ENCODE data around the gene ANKRD39.

Gene ANKRD39

DNA sequence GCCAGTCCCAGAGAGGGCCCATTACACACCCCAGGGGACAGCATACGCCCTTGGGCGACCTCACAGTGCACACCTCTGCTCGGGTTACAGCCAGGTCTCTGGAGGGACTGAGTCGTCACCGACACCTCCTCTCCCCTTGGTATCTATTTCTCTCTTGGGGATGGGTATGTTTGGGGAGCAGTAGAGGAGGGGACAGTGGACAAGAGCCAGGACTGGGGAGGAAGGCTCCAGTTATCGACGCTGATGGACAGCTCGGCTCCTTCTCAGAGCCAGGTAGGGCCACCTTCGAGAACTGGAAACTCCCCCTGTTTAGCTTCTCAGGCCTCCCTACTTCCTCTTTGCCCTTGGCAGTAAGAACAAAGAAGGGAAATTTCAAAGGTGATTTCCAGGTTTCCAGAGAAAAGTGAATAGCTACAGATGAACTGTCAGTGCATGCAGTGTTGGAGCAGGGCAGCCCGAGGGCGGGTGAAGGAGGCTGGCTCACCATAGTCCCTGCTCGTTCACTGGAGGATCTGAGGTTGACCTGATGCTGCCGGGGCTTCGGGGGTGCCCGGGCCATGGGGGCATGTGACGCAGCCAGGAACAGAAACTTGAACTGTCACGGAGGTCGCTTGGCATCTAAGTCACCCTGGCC, 16.5 kb upstream of the ANKRD39 start:
- TF ChIP-seq, protein P1, sequence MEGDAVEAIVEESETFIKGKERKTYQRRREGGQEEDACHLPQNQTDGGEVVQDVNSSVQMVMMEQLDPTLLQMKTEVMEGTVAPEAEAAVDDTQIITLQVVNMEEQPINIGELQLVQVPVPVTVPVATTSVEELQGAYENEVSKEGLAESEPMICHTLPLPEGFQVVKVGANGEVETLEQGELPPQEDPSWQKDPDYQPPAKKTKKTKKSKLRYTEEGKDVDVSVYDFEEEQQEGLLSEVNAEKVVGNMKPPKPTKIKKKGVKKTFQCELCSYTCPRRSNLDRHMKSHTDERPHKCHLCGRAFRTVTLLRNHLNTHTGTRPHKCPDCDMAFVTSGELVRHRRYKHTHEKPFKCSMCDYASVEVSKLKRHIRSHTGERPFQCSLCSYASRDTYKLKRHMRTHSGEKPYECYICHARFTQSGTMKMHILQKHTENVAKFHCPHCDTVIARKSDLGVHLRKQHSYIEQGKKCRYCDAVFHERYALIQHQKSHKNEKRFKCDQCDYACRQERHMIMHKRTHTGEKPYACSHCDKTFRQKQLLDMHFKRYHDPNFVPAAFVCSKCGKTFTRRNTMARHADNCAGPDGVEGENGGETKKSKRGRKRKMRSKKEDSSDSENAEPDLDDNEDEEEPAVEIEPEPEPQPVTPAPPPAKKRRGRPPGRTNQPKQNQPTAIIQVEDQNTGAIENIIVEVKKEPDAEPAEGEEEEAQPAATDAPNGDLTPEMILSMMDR (conservative IDR thresholded peaks at IDR 0.05), result no peak
- H3K27ac ChIP-seq, result no peak overlapping the region

DNA sequence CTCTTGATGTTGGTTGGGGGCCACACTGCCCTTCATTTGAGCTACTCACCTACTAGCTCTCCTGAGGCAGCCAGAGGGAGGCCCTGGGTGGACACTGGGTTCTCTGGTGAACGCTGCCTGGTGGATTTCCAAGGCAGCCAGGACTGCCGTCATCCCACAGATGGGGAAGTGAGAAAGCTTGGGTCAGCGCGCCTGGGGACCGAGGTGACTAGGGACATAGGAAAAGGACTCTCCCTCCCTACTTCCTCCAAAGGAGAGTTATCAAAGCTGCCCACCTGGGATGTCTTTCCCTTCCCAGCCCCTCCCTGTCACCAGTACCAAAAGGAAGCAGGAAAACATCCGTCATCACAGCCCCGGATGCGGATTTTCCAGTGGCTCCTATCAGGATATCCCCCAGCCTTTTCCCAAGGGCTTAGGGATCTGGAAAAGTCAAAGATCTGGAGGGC, 15.9 kb upstream of the ANKRD39 start:
- TF ChIP-seq, protein P1 (conservative IDR thresholded peaks at IDR 0.05), result no peak
- no peak overlapping the region for H3K27ac ChIP-seq

DNA sequence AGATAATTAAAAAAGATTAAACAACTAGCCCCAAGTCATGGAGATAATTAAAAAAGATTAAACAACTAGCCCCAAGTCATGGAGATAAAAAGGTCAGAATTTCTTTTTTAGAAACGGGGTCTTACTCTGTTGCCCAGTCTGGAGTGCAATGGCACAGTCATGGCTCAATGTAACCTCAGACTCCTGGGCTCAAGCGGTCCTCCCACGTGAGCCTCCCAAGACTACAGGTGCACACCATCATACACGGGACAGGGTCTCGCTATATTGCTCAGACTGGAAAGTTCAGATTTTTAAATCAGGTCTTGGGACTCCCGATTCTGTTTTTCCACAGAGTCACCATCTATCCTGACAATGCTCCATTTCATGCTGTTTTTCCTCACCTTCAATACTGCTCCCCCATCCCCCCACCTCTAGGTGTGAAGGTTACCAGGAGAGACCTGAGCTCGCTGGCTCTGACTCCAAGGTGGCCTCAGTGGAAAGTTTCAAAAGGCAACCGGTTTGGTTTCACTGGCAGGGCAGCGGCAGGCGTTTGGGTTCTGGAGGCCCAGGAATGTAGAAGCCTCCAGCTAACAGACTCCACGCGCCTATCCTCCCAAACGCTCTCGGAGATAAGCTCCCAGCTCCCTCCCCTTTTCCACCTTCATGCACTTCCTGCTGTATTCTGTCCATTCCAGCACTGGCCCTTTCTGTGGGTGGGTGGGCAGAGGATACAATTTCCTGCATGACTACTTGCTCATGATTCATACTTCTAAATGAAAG, 15.0 kb upstream of the ANKRD39 start:
- TF ChIP-seq, protein P1 (conservative IDR thresholded peaks at IDR 0.05), result no peak
- no peak overlapping the region for H3K27ac ChIP-seq

DNA sequence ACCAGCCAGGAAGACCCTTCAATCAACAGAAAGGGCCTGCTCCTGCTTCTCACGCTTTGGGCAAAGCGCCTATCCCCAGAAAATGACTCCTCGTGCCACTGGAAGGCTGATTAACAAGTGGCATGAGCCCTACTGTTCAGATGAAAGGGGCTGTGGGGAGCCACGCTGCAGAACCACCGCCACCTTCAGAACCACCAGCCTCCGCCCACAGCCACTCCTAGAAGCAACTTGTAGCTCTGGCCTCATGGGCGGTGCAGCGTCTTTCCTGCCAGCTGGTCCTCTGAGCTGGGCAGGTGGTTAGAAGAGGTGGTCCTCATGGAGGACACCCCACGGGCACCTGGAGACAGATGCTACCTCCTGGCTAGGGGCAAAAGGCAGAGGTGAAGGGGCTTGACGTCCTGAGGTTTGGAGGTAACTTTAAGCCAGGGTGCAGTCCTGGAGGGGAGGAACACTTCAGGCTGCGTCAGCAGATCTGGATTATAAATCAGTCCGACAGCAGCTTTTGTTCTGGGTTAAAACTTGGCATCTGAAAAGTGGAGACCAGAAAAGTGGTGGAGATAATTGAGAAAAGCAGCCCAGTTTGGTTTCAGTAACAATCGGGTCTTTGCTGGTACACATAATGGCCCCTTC, 12.9 kb upstream of the ANKRD39 start:
- TF ChIP-seq, protein P1 (conservative IDR thresholded peaks at IDR 0.05), result no peak
- peak overlapping the region; percentile 95 for H3K27ac ChIP-seq

DNA sequence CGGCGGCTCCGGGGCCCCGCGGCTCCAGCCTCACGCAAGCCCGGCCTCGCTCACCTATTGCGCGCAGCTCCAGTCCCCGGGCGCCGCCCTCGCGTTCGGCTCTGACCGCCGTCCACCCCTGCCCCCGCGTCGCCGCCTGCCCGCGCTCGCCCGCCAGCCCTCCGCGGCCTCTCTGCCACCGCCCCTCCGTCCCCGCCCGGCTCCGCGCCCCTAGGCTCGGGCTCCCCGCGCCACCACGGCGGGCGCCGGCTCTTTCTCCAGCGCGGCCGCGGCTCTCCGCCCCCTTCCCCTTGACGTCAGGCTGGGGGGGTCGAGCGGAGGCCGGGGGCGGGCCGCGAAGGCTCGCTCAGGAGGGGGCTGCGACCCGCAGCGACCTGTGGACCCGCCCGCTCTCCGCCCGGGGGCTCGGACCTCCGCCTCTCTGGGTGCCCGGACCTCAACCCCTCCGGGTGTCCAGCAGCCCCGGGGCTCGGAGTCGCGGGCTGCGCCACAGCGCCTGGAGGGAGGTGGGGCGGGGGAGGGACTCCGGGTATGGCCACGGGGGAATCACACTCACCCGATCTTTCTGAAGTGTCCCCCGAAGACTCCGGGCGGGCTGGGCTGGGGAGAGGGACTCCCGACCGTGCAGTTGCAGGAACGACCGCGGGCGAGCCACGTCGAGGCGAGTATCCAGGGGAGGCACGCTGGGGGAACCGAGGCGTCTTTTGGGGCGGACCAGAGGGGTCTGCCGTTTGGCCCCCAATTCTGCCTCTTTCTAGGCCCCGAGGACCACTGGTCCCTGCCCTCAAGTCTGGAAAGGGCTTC, 12.2 kb upstream of the ANKRD39 start, which contains the start of gene SEMA4C:
Gene SEMA4C (minus strand): TSS at position 259 of the 804 bp plus-strand sequence. CDS start 2,194 bp downstream, outside the sequence.
- H3K27ac ChIP-seq, result peak within 1 kb of the TSS; percentile 95
- TF ChIP-seq, protein P1 (conservative IDR thresholded peaks at IDR 0.05), result no peak

DNA sequence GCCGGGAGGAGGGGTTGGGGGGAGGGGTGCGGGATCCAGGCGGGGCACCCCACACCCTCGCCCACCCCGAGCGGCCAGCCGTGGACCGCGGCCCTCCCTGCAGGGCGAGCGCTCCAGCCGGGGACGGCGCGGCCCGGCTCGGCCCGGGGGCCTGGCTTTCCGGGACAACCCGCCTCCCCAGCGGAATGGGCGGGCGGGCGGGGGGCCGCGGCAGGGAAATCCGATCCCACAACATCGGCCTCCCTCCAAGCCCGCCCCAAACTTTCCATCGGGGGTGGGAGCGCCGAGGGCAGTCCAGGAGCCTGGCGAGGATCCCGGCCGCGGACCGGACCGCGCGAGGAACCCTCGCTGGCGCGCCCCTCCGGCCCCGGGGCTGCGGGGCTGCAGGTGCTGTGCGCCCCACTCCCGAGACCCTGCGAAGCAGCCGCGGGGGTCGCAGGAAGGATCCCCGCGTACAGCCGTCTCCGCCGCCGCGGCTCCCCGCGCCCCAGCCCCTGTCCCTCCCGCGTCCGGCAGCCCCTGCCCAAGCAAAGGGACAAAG, 11.5 kb upstream of the ANKRD39 start:
- TF ChIP-seq, protein P1 (conservative IDR thresholded peaks at IDR 0.05), result peak; percentile 47; the same call in 1 of the 2 replicates
- peak overlapping the region; percentile 95 for H3K27ac ChIP-seq

All from VCaP (cell line).